Skin of body (tissue), 2 donors: ENCODE data around the gene PCDHGB5. TPM values are rescaled to one million over a fixed set of nuclear protein-coding genes. Genes with fewer than 3 reads are reported as not detected.

ENCODE experiments used
- DNase-seq: peaks from one replicate; lab custom pipeline; 2025; lab: John Stamatoyannopoulos, UW
- total RNA-seq: library from RNA; depleted of rRNA; stranded (reverse); fragments of >200 nt; gene quantifications from one replicate; pipeline ENCODE4 v1.2.3, GENCODE V29; 2014

The PCDHGB5 gene
- total RNA-seq, 1 donor from 2014 or later = 8.0 TPM

GRCh38 chr5:141439411-141440141 is 41.8 kb downstream of the PCDHGB5 start:
- DNase-seq = no peak

GRCh38 chr5:141440341-141440740 is 42.6 kb downstream of the PCDHGB5 start:
- no peak for DNase-seq

DNA sequence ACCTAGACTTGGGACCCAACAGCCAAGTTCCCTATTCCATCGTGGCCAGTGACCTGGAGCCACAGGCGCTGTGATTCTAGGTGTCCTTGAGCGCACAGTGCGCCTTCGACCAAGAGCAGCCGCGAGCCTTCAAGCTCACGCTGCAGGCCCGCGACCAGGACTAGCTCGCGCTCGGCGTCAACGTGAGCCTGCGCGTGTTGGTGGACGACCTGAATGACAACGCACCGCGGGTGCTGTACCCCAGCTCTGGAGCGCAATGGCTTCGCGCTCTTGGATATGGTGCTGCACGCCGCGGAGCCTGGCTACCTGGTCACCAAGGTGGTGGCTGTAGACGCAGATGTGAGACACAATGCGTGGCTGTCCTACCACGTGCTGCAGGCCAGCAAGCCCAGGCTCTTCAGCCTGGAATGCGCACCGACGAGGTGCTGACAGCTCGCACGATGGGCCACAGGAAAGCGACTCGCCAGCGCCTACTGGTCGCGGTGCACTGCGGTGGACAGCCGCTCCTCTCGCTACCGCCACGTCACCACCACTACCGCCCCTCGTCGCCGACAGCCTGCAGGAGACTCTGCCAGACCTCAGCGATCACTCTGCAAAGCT is 43.9 kb downstream of the PCDHGB5 start:
- DNase-seq = no peak

Other genes starting within 250 kb of the PCDHGB5 start
- 0.39 TPM for gene PCDHB6, start 247.9 kb upstream of the PCDHGB5 start, total RNA-seq
- 1.1 TPM for gene PCDHB7, start 225.3 kb upstream of the PCDHGB5 start, total RNA-seq
- gene PCDHB8, start 220.2 kb upstream of the PCDHGB5 start, total RNA-seq = 0.49 TPM
- 2.5 TPM for gene PCDHB16, start 215.6 kb upstream of the PCDHGB5 start, total RNA-seq
- 0.89 TPM for gene PCDHB9, start 210.8 kb upstream of the PCDHGB5 start, total RNA-seq
- 1.8 TPM for gene PCDHB10, start 205.6 kb upstream of the PCDHGB5 start, total RNA-seq
- 3.5 TPM for gene PCDHB11, start 198.3 kb upstream of the PCDHGB5 start, total RNA-seq
- gene PCDHB12, start 189.2 kb upstream of the PCDHGB5 start, total RNA-seq = 2.2 TPM
- 2.9 TPM for gene PCDHB13, start 184.0 kb upstream of the PCDHGB5 start, total RNA-seq
- gene PCDHB14, start 174.6 kb upstream of the PCDHGB5 start, total RNA-seq = 3.8 TPM
- gene PCDHB15, start 152.6 kb upstream of the PCDHGB5 start, total RNA-seq = 3.6 TPM
- gene SLC25A2, start 93.9 kb upstream of the PCDHGB5 start, total RNA-seq = 1.4 TPM
- gene TAF7, start 77.2 kb upstream of the PCDHGB5 start, total RNA-seq = 88.8 TPM
- gene PCDHGA1, start 67.4 kb upstream of the PCDHGB5 start, total RNA-seq = 0.39 TPM
- 3.6 TPM for gene PCDHGA2, start 59.2 kb upstream of the PCDHGB5 start, total RNA-seq
- gene PCDHGA3, start 54.1 kb upstream of the PCDHGB5 start, total RNA-seq = 1.6 TPM
- gene PCDHGB1, start 47.8 kb upstream of the PCDHGB5 start, total RNA-seq = 2.6 TPM
- gene PCDHGA4, start 42.9 kb upstream of the PCDHGB5 start, total RNA-seq = 2.9 TPM
- 3.3 TPM for gene PCDHGB2, start 38.0 kb upstream of the PCDHGB5 start, total RNA-seq
- 3.6 TPM for gene PCDHGA5, start 33.8 kb upstream of the PCDHGB5 start, total RNA-seq
- gene PCDHGB3, start 27.7 kb upstream of the PCDHGB5 start, total RNA-seq = 4.3 TPM
- gene PCDHGA6, start 24.1 kb upstream of the PCDHGB5 start, total RNA-seq = 3.6 TPM
- gene PCDHGA7, start 15.2 kb upstream of the PCDHGB5 start, total RNA-seq = 3.5 TPM
- 6.1 TPM for gene PCDHGB4, start 10.2 kb upstream of the PCDHGB5 start, total RNA-seq
- 3.3 TPM for gene PCDHGA8, start 5.3 kb upstream of the PCDHGB5 start, total RNA-seq
- gene PCDHGA9, start 4.8 kb downstream of the PCDHGB5 start, total RNA-seq = 4.2 TPM
- 5.6 TPM for gene PCDHGB6, start 10.1 kb downstream of the PCDHGB5 start, total RNA-seq
- 4.9 TPM for gene PCDHGA10, start 15.0 kb downstream of the PCDHGB5 start, total RNA-seq
- gene PCDHGB7, start 19.7 kb downstream of the PCDHGB5 start, total RNA-seq = 7.6 TPM
- gene PCDHGA11, start 23.1 kb downstream of the PCDHGB5 start, total RNA-seq = 6.1 TPM
- gene PCDHGA12, start 32.6 kb downstream of the PCDHGB5 start, total RNA-seq = 3.9 TPM
- 36.7 TPM for gene PCDHGC3, start 78.0 kb downstream of the PCDHGB5 start, total RNA-seq
- 5.3 TPM for gene PCDHGC4, start 87.1 kb downstream of the PCDHGB5 start, total RNA-seq
- gene PCDHGC5, start 91.1 kb downstream of the PCDHGB5 start, total RNA-seq = 2.9 TPM
- gene DIAPH1, start 221.1 kb downstream of the PCDHGB5 start, total RNA-seq = 23.3 TPM
- 60.5 TPM for gene HDAC3, start 238.9 kb downstream of the PCDHGB5 start, total RNA-seq
- gene RELL2, start 239.1 kb downstream of the PCDHGB5 start, total RNA-seq = 1.1 TPM